ENCODE data around the gene HAPLN3.
A peak's percentile ranks its signal among the peaks of the same experiment; 100 is the strongest.

Gene HAPLN3

DNA sequence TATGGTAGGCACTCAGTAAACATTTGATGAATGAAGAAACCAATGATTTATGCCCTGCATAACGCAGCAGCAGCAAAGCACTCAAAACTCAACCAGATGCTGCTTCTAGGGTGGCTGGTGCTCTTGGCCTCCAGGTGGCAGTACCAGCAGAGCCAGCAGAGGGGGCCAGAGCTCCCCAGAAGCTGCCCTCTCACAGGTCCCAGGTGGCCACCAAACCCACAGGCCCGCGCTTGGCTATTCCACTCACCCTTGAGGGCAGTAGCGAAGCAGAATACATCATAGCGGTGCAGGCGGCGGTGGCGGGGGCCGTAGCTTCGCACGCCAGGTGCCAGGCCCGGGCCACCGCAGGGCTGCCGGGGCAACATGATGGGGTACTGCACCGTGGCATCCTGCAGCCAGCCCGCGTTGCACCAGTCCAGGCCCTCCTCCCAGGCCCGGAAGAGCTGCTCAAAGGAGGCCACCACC, 16.6 kb downstream of the HAPLN3 start:
- DNase-seq, result peak; percentile 67
- 0 out of 2 replicates have a peak overlapping the region, but pooled peaks have one; percentile 4 for H2AFZ ChIP-seq (ENCODE audit: low read length)
- no peaks in the 10 kb centered on the region for H3K9me3 ChIP-seq (replicated peaks; ENCODE audit: insufficient read depth, low read length)
- peak overlapping the region; percentile 10; the same call in 1 of the 2 replicates for H3K4me2 ChIP-seq (ENCODE audit: low read depth, low read length)
- no peaks in the 10 kb centered on the region for H4K20me1 ChIP-seq (ENCODE audit: insufficient read depth, low read length)
- no peak for TF ChIP-seq EZH2 (optimal IDR thresholded peaks at IDR 0.05; ENCODE audit: low read depth, low read length)
- peak; percentile 92 for TF ChIP-seq CTCF (IDR thresholded peaks at IDR 0.05; ENCODE audit: low read length)
- H3K9ac ChIP-seq (ENCODE audit: low read length), result no peak overlapping the region
- no peaks in the 10 kb centered on the region; the same call in 1 of the 2 replicates for H3K27me3 ChIP-seq (replicated peaks; ENCODE audit: insufficient read depth, low read length)
- no peaks in the 10 kb centered on the region for H3K4me1 ChIP-seq (ENCODE audit: low read length)
- H3K4me3 ChIP-seq (ENCODE audit: low read length), result no peak overlapping the region
- no peaks in the 10 kb centered on the region for H3K36me3 ChIP-seq (replicated peaks; ENCODE audit: insufficient read depth, low read length)
- H3K9me2 ChIP-seq (replicated peaks; ENCODE audit: insufficient read depth, low read length), result no peaks in the 10 kb centered on the region
- no peak overlapping the region for H3K27ac ChIP-seq (ENCODE audit: low read length)
- no peaks in the 10 kb centered on the region for H3K79me2 ChIP-seq (ENCODE audit: low read length)
- H3F3A ChIP-seq (ENCODE audit: insufficient read depth, low read length), result no peaks in the 10 kb centered on the region

GRCh38 chr15:88877906-88878305, 17.4 kb downstream of the HAPLN3 start:
- Histone ChIP-seq H3F3A (ENCODE audit: insufficient read depth, low read length) (no peaks in the 10 kb centered on the region), H3K9me2 (replicated peaks; ENCODE audit: insufficient read depth, low read length) (no peaks in the 10 kb centered on the region), H3K27me3 (replicated peaks; ENCODE audit: insufficient read depth, low read length) (no peaks in the 10 kb centered on the region; the same call in 1 of the 2 replicates), H3K9ac (ENCODE audit: low read length) (no peak overlapping the region), H3K4me2 (ENCODE audit: low read depth, low read length) (no peak overlapping the region), H3K9me3 (replicated peaks; ENCODE audit: insufficient read depth, low read length) (no peaks in the 10 kb centered on the region), H3K36me3 (replicated peaks; ENCODE audit: insufficient read depth, low read length) (no peaks in the 10 kb centered on the region), H3K4me1 (ENCODE audit: low read length) (no peaks in the 10 kb centered on the region), H3K79me2 (ENCODE audit: low read length) (no peaks in the 10 kb centered on the region), H3K27ac (ENCODE audit: low read length) (no peak overlapping the region), H3K4me3 (ENCODE audit: low read length) (no peak overlapping the region), H2AFZ (ENCODE audit: low read length) (no peak overlapping the region), H4K20me1 (ENCODE audit: insufficient read depth, low read length) (no peaks in the 10 kb centered on the region)
- no peak for DNase-seq
- TF ChIP-seq EZH2phosphoT487 (IDR thresholded peaks at IDR 0.05; ENCODE audit: low read length), result no peak
- TF ChIP-seq EZH2 (optimal IDR thresholded peaks at IDR 0.05; ENCODE audit: low read depth, low read length), result no peak
- TF ChIP-seq CTCF (IDR thresholded peaks at IDR 0.05; ENCODE audit: low read length), result no peak

GRCh38 chr15:88877415-88877814, 17.9 kb downstream of the HAPLN3 start:
- TF ChIP-seq EZH2phosphoT487 (IDR thresholded peaks at IDR 0.05; ENCODE audit: low read length) (no peak), CTCF (IDR thresholded peaks at IDR 0.05; ENCODE audit: low read length) (no peak), EZH2 (optimal IDR thresholded peaks at IDR 0.05; ENCODE audit: low read depth, low read length) (no peak)
- H2AFZ ChIP-seq (ENCODE audit: low read length), result no peak overlapping the region
- H3K9ac ChIP-seq (ENCODE audit: low read length), result no peak overlapping the region
- no peaks in the 10 kb centered on the region for H4K20me1 ChIP-seq (ENCODE audit: insufficient read depth, low read length)
- no peaks in the 10 kb centered on the region; the same call in 1 of the 2 replicates for H3K27me3 ChIP-seq (replicated peaks; ENCODE audit: insufficient read depth, low read length)
- no peak overlapping the region for H3K27ac ChIP-seq (ENCODE audit: low read length)
- no peaks in the 10 kb centered on the region for H3K4me1 ChIP-seq (ENCODE audit: low read length)
- no peaks in the 10 kb centered on the region for H3K79me2 ChIP-seq (ENCODE audit: low read length)
- no peaks in the 10 kb centered on the region for H3F3A ChIP-seq (ENCODE audit: insufficient read depth, low read length)
- H3K9me2 ChIP-seq (replicated peaks; ENCODE audit: insufficient read depth, low read length), result no peaks in the 10 kb centered on the region
- no peak for DNase-seq
- H3K9me3 ChIP-seq (replicated peaks; ENCODE audit: insufficient read depth, low read length), result no peaks in the 10 kb centered on the region
- no peak overlapping the region for H3K4me3 ChIP-seq (ENCODE audit: low read length)
- H3K4me2 ChIP-seq (ENCODE audit: low read depth, low read length), result no peak overlapping the region
- H3K36me3 ChIP-seq (replicated peaks; ENCODE audit: insufficient read depth, low read length), result no peaks in the 10 kb centered on the region

Measured in MM.1S (cell line).